Measurements from ENCODE around the gene TMEM202.
A peak's percentile ranks its signal among the peaks of the same experiment; 100 is the strongest.
"Not testable (repeated sequence)": the region's sequence is repeated elsewhere in the genome, so short reads cannot be mapped to it uniquely, and the experiment has no call there.

TMEM202 gene, protein sequence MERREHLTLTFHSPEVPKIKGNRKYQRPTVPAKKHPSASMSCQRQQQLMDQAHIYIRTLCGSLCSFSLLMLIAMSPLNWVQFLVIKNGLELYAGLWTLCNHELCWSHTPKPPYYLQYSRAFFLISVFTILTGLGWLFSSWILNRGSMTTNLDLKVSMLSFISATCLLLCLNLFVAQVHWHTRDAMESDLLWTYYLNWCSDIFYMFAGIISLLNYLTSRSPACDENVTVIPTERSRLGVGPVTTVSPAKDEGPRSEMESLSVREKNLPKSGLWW

DNA sequence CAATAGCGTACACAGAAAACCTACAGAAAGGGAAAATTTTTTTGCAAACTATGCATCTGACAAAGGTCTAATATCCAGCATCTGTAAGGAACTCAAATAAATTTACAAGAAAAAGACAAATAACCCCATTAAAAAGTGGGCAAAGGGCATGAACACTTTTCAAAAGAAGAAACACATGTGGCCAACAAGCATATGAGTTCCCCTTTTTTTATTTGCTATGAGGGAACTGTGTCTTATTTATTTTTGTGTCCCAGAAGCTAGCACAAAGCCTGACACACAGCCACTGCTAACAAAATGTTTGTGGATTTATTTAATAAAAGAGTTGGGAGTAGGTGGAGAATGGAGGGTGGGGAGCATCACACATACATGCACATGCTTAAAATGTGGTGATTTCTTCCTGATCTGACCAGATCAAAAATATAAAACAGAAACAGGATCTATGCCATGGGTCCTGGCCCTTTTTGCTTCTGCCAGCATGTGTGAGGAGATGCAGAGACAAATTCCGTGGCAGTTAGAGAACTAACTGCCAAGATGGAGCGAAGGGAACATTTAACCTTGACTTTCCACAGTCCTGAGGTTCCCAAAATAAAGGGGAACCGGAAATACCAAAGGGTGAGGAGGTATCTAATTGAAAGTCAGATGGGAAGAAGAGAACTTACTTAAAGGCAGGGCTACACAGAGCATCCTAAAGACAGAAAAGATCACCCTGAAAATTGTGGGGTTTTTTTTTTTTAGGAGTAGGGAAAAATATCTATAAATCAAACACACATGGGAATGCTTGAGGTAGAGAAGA lies at the start of gene TMEM202:
TSS of gene TMEM202 (plus strand) at position 510 of the 793 bp plus-strand sequence. CDS start at position 532, 22 bp downstream.
- FAIRE-seq (no peak), DNase-seq (ENCODE audit: insufficient read length, low spot score) (no peak)
- TF ChIP-seq POLR2A (IDR thresholded peaks at IDR 0.05; ENCODE audit: low read depth, low read length): no peak

DNA sequence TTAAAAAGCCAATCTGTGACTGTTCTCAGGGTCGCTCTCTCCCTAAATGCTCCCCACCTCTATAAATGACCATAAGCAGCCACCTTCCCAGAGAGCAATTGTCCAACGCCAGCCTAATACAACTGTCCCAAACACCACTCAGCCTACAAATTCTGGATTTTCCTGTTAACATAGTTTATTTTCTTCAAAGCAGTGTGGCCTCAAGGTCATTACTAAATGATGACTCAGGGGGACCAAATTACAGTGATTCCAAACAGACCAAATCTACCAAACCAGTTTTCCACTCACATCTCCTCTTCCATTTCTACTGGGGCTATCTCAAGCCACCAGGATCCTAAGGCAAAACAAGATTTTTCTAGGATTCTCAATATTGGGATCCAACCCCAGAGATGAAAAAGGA lies 44.8 kb upstream of the TMEM202 start:
- FAIRE-seq (no peak), DNase-seq (ENCODE audit: insufficient read length, low spot score) (no peak)
- no peak for TF ChIP-seq POLR2A (IDR thresholded peaks at IDR 0.05; ENCODE audit: low read depth, low read length)

DNA sequence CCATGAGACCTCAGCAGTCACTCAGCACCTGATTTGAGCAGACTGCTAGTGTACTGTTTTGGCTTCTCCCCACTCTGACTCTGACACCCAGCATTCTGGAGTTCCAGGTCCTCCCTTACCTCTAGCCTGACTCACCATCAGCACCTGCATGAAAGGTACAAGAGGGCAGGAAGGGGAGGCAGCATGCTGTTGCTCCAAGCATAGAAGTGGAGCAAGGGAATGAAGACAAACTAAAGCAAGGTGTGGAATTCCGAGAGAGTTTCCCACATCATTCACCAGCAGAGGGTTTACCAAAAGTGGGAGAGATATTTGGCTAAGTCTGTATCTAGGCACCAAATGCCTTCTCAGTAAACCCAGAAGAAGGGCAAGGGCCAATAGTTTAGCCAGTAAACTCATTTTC lies 43.6 kb upstream of the TMEM202 start:
- no peak for DNase-seq (ENCODE audit: insufficient read length, low spot score)
- FAIRE-seq: no peak
- TF ChIP-seq POLR2A (IDR thresholded peaks at IDR 0.05; ENCODE audit: low read depth, low read length): no peak

DNA sequence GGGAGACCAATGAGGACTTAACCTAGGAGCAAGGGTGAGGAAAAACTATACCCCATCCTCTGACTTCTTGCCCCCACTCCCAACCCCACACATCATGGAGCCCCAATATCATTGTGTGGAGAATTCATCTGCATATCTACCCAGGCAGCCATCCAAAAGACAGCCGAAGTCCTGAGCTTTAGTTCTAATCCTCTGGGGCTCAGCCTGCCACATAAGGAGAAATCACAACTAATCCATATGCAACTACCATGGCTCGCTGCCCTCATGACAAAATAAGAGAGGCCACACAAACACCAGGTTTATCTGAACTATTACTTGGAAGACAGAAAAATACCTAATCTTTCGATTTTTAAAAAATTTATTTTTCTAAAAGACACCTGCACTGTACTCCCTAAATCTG lies 40.0 kb upstream of the TMEM202 start:
- FAIRE-seq: no peak
- no peak for DNase-seq (ENCODE audit: insufficient read length, low spot score)
- TF ChIP-seq POLR2A (IDR thresholded peaks at IDR 0.05; ENCODE audit: low read depth, low read length): no peak

DNA sequence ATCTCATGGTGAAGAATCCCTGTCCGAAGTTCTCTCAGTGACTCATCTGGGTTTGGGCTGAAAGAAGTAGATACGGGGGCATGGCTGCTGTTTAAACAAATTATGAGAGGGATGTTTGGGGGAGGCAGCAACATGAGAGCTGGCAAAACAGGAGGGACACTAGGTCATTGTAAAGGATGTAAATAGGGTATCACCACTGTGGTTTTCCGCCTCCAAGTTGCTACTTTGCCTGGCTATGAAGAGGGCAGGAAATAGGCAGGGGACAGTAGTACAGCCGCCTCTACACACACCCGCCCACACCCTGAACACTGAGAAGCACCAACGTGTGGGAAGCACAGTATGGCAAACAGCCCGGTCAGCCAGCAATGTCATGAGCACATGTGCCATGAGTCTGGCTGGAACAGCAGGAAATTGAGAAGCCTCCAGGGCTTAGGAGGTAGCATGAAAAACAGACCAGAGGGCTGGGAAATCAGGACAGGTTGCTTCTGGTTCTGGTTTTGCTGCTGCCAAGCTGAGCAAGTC lies 39.4 kb upstream of the TMEM202 start:
- FAIRE-seq: no peak
- TF ChIP-seq POLR2A (IDR thresholded peaks at IDR 0.05; ENCODE audit: low read depth, low read length): no peak

DNA sequence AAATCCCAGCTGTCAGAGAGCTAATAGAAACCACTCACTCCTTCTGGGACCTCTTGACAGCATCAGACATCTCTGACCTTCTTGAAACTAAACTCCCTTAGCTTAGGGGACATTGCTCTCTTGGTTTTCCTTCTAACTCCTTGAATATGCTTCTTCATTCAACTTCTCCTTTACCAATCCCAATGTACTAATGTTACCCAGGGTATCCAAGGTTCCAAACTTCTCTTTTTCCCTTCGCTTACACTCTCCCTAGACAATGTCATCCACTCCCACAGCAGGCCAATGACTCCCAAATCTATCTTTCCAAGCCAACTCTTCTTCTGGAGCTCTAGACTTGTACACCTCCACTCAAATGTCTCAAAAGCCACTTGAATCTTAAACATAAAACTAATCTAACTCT lies 36.9 kb upstream of the TMEM202 start:
- no peak for DNase-seq (ENCODE audit: insufficient read length, low spot score)
- no peak for TF ChIP-seq POLR2A (IDR thresholded peaks at IDR 0.05; ENCODE audit: low read depth, low read length)
- FAIRE-seq: no peak

More for the DNA sequence above, 39.4 kb upstream of the TMEM202 start:
- DNase-seq (ENCODE audit: insufficient read length, low spot score): no peak

DNA sequence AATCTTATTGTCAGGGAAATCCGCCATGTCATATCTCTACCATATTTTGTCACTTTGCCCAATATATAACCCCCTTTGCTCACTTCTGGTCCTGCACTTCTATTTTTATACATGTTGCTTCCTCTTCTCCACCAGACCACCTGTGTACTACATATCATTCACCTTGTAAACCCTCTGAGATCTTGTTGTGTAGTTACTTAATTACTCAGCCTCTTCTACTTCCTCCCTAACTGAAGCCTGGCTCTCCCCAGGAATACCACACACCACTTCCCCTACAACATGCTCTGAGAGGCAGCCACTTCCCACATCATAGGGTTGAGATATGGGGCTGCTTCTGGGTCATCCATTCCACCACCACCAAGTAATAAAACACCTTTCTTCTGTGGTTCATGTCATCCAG lies 32.3 kb upstream of the TMEM202 start:
- FAIRE-seq: no peak
- no peak for TF ChIP-seq POLR2A (IDR thresholded peaks at IDR 0.05; ENCODE audit: low read depth, low read length)
- DNase-seq (ENCODE audit: insufficient read length, low spot score): no peak

DNA sequence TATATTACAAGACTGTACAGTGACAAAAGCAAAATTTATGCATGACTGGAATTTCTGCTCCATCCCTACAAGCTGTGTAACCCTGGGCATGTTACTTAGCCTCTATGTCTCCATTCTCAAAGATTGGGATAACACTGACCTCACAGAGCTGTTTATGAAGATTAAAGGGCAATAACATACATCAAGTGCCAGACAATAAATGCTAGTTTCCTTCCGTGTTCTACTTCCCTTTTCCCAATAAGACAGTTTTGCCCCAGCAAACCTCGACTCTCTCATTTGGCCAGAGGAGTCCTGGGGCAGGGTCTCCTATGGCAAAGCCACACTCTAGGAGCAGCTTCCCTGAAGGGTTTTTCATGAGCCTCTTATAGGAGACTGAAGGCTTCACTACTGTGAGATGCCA lies 29.8 kb upstream of the TMEM202 start:
- DNase-seq (ENCODE audit: insufficient read length, low spot score) (no peak), FAIRE-seq (no peak)
- TF ChIP-seq POLR2A (IDR thresholded peaks at IDR 0.05; ENCODE audit: low read depth, low read length): no peak

DNA sequence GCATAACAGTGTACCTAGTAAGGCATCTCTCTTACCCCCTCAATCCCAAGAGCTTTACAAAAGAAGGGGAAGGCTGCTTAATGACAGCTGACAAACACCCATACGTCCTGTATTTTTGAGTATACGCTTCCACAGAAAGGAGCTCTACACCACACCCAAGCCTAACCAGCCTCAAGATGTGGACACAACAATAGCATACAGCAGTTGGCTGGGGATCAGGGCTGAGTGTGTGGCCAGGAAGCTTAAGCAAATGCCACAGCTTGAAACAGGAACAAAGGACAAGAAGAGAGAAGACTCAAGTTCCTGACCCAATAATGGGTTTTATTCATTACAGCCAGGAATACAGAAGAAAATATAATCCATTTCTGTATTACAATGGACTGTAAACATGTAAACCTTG lies 29.2 kb upstream of the TMEM202 start:
- no peak for TF ChIP-seq POLR2A (IDR thresholded peaks at IDR 0.05; ENCODE audit: low read depth, low read length)
- FAIRE-seq (no peak), DNase-seq (ENCODE audit: insufficient read length, low spot score) (no peak)

DNA sequence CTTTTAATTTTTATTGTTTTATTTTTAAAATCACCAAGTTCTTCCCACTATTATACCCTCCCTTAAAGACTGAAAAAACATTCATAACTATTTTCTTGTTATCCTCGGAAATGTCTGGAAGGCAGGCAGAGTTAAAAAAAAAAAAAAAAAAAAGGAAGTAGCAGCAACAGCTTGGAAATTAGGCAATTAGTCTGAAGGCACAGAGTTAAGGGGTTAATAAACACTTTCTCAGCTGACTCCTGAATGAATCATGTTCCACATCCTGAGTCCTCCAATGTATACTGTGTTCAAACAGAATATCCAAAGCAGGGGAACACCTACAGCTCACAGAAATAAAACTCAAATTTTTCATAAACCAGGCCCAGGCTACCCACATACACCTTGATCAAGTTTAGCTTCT lies 28.1 kb upstream of the TMEM202 start:
- no peak for TF ChIP-seq POLR2A (IDR thresholded peaks at IDR 0.05; ENCODE audit: low read depth, low read length)

DNA sequence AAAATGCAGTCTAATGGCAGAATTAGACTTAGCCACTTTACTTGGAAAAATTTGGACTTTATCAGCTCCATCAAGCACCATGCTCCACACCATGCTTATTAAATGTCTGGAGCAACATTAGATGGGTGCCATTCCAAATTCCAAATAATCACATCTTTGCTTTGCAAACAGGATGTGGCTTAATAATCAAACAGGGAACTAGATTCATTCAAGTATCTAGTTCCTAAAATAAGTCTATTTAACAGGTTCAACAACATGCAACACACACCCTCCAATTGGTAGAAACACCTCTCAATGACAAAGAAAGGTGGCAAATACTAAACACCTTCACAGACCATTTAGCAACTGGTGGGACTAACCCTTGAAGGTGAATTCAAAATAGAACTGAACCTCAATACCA lies 25.7 kb upstream of the TMEM202 start:
- no peak for FAIRE-seq
- TF ChIP-seq POLR2A (IDR thresholded peaks at IDR 0.05; ENCODE audit: low read depth, low read length): no peak
- DNase-seq (ENCODE audit: insufficient read length, low spot score): no peak

More for the DNA sequence above, 28.1 kb upstream of the TMEM202 start:
- no peak for DNase-seq (ENCODE audit: insufficient read length, low spot score)
- no peak for FAIRE-seq

DNA sequence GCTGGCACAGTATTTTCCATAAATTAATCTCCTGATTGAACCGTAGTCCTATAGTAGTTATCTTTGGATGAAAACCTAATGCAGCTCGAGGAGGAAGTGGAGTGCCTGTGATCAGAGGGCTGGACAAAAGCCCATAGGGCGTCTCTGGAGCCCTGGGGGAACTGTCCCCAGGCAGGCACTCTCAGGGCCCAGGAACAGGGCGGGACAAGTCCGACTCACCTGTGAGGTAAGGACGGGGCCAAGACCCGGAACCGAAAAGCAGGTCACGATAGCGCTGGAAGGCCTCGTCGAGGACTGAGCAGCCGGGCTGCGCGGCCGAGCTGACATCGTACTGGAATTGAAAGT lies 22.6 kb upstream of the TMEM202 start:
- TF ChIP-seq POLR2A (IDR thresholded peaks at IDR 0.05; ENCODE audit: low read depth, low read length): no peak
- FAIRE-seq (no peak), DNase-seq (ENCODE audit: insufficient read length, low spot score) (peak; percentile 9)

DNA sequence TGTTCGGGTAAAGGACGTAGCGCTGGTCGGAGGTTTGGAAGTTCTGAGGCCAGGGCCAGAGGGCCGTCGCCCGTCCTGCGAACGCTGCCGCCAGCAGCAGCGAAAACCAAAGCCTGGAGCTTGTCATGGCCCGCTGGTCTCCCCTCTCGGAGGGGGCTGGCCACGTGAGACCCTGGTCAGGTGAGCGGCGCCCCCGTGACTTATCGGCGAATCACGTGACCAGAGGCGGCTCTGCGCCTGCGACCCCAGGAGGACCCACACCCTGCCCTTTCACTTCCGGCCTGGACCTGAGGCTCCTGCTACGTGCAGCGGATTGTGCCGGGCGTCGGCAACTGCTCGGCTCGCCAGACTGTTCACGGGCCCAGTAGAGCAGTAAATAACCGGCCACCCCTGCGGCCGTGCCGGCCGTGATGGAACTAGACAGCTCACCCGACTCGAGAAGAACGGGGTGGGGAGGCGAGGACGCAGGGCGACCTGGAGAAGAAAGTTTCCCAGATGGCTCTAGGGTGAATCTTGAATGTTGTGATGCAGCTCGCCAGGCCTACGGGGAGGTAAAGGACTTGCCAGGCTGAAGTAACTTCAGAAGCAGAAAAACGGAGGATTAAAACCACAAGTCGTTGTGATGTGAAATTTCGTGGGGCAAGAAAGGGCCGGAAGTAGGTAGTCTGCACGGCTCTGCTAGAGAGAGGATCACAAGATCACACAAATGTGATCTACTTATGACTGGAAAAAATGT lies 22.1 kb upstream of the TMEM202 start, which contains the start of gene HEXA:
TSS of gene HEXA (minus strand) at position 169 of the 736 bp plus-strand sequence. CDS start at position 127, 42 bp downstream.
- peak; percentile 75 for DNase-seq (ENCODE audit: insufficient read length, low spot score)
- no peak for FAIRE-seq
- peak; percentile 87 for TF ChIP-seq POLR2A (IDR thresholded peaks at IDR 0.05; ENCODE audit: low read depth, low read length)

DNA sequence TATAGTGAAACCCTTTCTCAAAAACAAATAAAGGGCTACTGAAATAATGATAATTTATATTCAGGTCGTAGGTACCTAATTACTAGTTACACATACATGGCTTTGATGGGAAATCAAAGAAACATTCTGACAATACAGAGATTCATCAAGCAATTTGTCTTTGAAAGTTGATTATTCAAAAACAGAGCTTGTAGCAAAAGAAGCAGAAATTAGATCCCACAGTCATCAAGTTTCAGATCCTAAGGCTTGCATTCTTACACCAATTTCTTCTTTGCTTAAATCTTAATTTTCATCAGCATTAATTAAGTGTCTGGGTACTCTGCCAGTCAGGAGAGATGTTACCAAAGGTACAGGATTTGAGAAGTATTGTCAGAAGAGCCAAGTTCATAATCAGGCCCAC lies 20.8 kb upstream of the TMEM202 start:
- DNase-seq (ENCODE audit: insufficient read length, low spot score) (no peak), FAIRE-seq (no peak)
- TF ChIP-seq POLR2A (IDR thresholded peaks at IDR 0.05; ENCODE audit: low read depth, low read length): no peak

DNA sequence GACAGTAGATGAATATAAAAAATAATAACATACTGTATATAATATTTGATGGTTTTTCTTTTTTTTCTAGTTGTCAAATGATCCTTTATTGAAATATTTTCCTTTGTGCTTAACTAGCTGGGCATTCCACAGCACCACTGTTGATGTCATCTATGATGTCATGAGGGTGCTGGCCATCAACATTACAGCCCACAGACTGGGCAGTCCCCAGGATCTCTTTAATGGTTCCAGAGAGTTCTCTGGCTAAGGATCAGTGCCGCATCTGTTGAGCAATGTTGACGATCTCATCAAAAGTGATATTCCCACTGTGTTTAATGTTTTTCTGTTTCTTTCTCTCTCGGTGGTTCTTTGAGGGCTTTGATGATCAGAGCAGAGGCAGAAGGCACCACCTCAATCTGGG lies 19.0 kb upstream of the TMEM202 start:
- not testable (repeated sequence) for FAIRE-seq; DNase-seq (ENCODE audit: insufficient read length, low spot score)

Data from H54 (cell line).